ENCODE data around the gene HLTF.

DNA sequence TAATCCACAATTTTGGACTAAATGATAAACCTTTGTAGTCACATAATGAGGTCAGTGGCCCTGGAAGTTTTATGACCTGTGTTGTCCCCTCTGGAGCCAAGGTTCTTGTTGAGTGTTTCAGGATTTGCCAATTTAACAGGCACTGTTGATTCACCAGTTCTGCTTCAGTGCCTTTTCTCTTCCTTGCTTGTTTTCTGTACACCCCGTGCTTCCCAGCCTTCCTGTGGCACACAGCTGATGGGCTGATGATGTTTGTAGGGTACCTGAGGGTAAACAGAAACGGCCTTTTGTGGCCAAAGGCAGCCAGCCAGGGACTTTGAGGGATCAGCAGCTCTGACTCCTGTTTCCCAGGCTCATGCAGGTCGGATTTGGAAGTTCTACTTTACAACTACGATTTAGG lies 81.7 kb downstream of the HLTF start:
- TF ChIP-seq EZH2 (IDR thresholded peaks at IDR 0.05): no peak
- no peak for TF ChIP-seq POLR2A (IDR thresholded peaks at IDR 0.05; ENCODE audit: borderline replicate concordance, extremely low read depth, insufficient read depth, insufficient read length)
- TF ChIP-seq, protein P1, sequence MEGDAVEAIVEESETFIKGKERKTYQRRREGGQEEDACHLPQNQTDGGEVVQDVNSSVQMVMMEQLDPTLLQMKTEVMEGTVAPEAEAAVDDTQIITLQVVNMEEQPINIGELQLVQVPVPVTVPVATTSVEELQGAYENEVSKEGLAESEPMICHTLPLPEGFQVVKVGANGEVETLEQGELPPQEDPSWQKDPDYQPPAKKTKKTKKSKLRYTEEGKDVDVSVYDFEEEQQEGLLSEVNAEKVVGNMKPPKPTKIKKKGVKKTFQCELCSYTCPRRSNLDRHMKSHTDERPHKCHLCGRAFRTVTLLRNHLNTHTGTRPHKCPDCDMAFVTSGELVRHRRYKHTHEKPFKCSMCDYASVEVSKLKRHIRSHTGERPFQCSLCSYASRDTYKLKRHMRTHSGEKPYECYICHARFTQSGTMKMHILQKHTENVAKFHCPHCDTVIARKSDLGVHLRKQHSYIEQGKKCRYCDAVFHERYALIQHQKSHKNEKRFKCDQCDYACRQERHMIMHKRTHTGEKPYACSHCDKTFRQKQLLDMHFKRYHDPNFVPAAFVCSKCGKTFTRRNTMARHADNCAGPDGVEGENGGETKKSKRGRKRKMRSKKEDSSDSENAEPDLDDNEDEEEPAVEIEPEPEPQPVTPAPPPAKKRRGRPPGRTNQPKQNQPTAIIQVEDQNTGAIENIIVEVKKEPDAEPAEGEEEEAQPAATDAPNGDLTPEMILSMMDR (IDR thresholded peaks at IDR 0.05 in 2 of 3, conservative IDR thresholded peaks at IDR 0.05 in 1 of 3; ENCODE audit: borderline replicate concordance in 1 of 3, insufficient read depth in 1 of 3, low read depth in 2 of 3, low read length in 2 of 3): no peak
- no peak for TF ChIP-seq YY1 (IDR thresholded peaks at IDR 0.05; ENCODE audit: extremely low read depth, insufficient replicate concordance, low read depth, low read length)

Measured in HCT116 (cell line).